Liver (tissue), 9 donors: ENCODE measurements around the gene GABRR3. TPM values are rescaled to one million over a fixed set of nuclear protein-coding genes. Genes with fewer than 3 reads are reported as not detected.

Experiments
- DNase-seq: peaks from one replicate; pipeline ENCODE4 v3.0.0-alpha.2; 2017; ENCODE audit warnings: low spot score
- H3K27ac ChIP-seq, 2 donors: one replicate each; pipeline ENCODE4 v1.7.0; 2013; ENCODE audit warnings: inconsistent platforms in 2 of 2, low read length in 2 of 2, control low read depth in 1 of 2, low read depth in 1 of 2, mild to moderate bottlenecking in 1 of 2
- H3K27me3 ChIP-seq, 4 donors: one replicate each; pipeline versions ENCODE4 v1.6.1 to v1.7.0; 2013; ENCODE audit warnings: low read length in 3 of 4, inconsistent platforms in 1 of 4, mild to moderate bottlenecking in 1 of 4, moderate library complexity in 1 of 4; ENCODE audit not compliant: control insufficient read depth in 4 of 4, insufficient read depth in 4 of 4
- H3K36me3 ChIP-seq, 4 donors: one replicate each; pipeline versions ENCODE4 v1.6.1 to v1.7.0; 2013; ENCODE audit warnings: low read length in 3 of 4, mild to moderate bottlenecking in 3 of 4, low read depth in 1 of 4, moderate library complexity in 1 of 4; ENCODE audit not compliant: control insufficient read depth in 4 of 4, insufficient read depth in 3 of 4
- H3K4me1 ChIP-seq, 4 donors: one replicate each; pipeline versions ENCODE4 v1.6.1 to v1.7.0; 2013; ENCODE audit warnings: low read length in 3 of 4, mild to moderate bottlenecking in 3 of 4, moderate library complexity in 1 of 4; ENCODE audit not compliant: control insufficient read depth in 4 of 4, insufficient read depth in 4 of 4
- H3K4me3 ChIP-seq, 3 donors: one replicate each; pipeline versions ENCODE4 v1.6.1 to v1.7.0; 2013; ENCODE audit warnings: low read length in 3 of 3, control low read depth in 1 of 3, low read depth in 1 of 3, mild to moderate bottlenecking in 1 of 3
- H3K9ac ChIP-seq, 2 donors: one replicate each; pipeline ENCODE4 v1.7.0; 2013; ENCODE audit warnings: low read length in 2 of 2, mild to moderate bottlenecking in 2 of 2, moderate library complexity in 2 of 2, control low read depth in 1 of 2, low read depth in 1 of 2
- H3K9me3 ChIP-seq, 4 donors: one replicate each; pipeline versions ENCODE4 v1.6.1 to v1.7.0; 2013; ENCODE audit warnings: low read length in 3 of 4; ENCODE audit not compliant: control insufficient read depth in 4 of 4
- EGR1 ChIP-seq, 2 donors: IDR thresholded peaks; 2 replicates each; pipeline ENCODE4 v1.6.1; 2016 to 2018; ENCODE audit warnings: antibody characterized with exemption in 2 of 2, low read depth in 2 of 2
- FOXA1 ChIP-seq: IDR thresholded peaks from 2 replicates; pipeline ENCODE4 v1.6.1; 2016; ENCODE audit warnings: antibody characterized with exemption
- FOXA2 ChIP-seq: IDR thresholded peaks from 2 replicates; pipeline ENCODE4 v1.6.1; 2016; ENCODE audit warnings: antibody characterized with exemption
- HNF4A ChIP-seq, 2 donors: conservative IDR thresholded peaks; 2 replicates each; pipeline ENCODE4 v1.6.1; 2016; ENCODE audit warnings: antibody characterized with exemption in 2 of 2, mild to moderate bottlenecking in 2 of 2
- HNF4G ChIP-seq: IDR thresholded peaks from 2 replicates; pipeline ENCODE4 v1.6.1; 2016; ENCODE audit warnings: antibody characterized with exemption
- JUND ChIP-seq, 2 donors: IDR thresholded peaks; 2 replicates each; pipeline ENCODE4 v1.6.1; 2016; ENCODE audit warnings: antibody characterized with exemption in 2 of 2
- MAX ChIP-seq: IDR thresholded peaks from 2 replicates; pipeline ENCODE4 v1.6.1; 2016; ENCODE audit warnings: antibody characterized with exemption
- NR2F2 ChIP-seq: IDR thresholded peaks from 2 replicates; pipeline ENCODE4 v1.6.1; 2016; ENCODE audit warnings: antibody characterized with exemption
- RAD21 ChIP-seq, 2 donors: IDR thresholded peaks; 2 replicates each; pipeline ENCODE4 v1.6.1; 2016; ENCODE audit warnings: antibody characterized with exemption in 2 of 2, mild to moderate bottlenecking in 2 of 2
- RXRA ChIP-seq, 2 donors: IDR thresholded peaks; 2 replicates each; pipeline ENCODE4 v1.6.1; 2017 to 2018; ENCODE audit warnings: antibody characterized with exemption in 2 of 2, mild to moderate bottlenecking in 1 of 2
- SP1 ChIP-seq: IDR thresholded peaks from 2 replicates; pipeline ENCODE4 v1.6.1; 2018; ENCODE audit warnings: antibody characterized with exemption, mild to moderate bottlenecking
- TAF1 ChIP-seq: conservative IDR thresholded peaks from 2 replicates; pipeline ENCODE4 v1.6.1; 2016; ENCODE audit warnings: antibody characterized with exemption, mild to moderate bottlenecking
- YY1 ChIP-seq: IDR thresholded peaks from 2 replicates; pipeline ENCODE4 v1.6.1; 2016; ENCODE audit warnings: antibody characterized with exemption, mild to moderate bottlenecking
- WGBS: extraction: QIAGEN DNeasy Blood & Tissue Kit; methylation state at CpG from one replicate; pipeline ENCODE4 v1.1.7; 2013; 5-methylcytosine and 5-hydroxymethylcytosine counted together
- polyA plus RNA-seq, 2 donors: library from polyadenylated mRNA; stranded (reverse) in 1 of 2; unstranded in 1 of 2; fragments of 200-250 nt in 1 of 2; fragments of >200 nt in 1 of 2; fragmentation: Nextera tagmentation in 1 of 2; extraction: Ambion mirVana in 1 of 2; gene quantifications; one replicate each; pipeline versions ENCODE4 v1.2.1 to v1.2.3, GENCODE V29; 2013 to 2015
- total RNA-seq, 2 donors: library from RNA; depleted of rRNA; stranded (reverse); fragments of >200 nt; gene quantifications; one replicate each; pipeline ENCODE4 v1.2.3, GENCODE V29; 2014
- TF ChIP-seq, protein P1 (sequence below): fragments of 150-350 bp; IDR thresholded peaks from 2 replicates; pipeline ENCODE4 v1.5.1; 2017; ENCODE audit warnings: improper control_type of control experiment, low read depth, low read length; ENCODE audit not compliant: missing input control
- TF ChIP-seq, protein P2 (sequence below): IDR thresholded peaks from 2 replicates; pipeline ENCODE4 v1.6.1; 2016; ENCODE audit warnings: antibody characterized with exemption, mild to moderate bottlenecking
- TF ChIP-seq, protein P3 (sequence below): IDR thresholded peaks from 2 replicates; pipeline ENCODE4 v1.6.1; 2016; ENCODE audit warnings: antibody characterized with exemption
- donor health status: healthy.
- donor health status: healthy.
- donor health status: healthy.
- donor health status: healthy.
- donor health status: healthy.

GABRR3 gene
- total and polyA plus RNA-seq, 4 donors: not detected

DNA sequence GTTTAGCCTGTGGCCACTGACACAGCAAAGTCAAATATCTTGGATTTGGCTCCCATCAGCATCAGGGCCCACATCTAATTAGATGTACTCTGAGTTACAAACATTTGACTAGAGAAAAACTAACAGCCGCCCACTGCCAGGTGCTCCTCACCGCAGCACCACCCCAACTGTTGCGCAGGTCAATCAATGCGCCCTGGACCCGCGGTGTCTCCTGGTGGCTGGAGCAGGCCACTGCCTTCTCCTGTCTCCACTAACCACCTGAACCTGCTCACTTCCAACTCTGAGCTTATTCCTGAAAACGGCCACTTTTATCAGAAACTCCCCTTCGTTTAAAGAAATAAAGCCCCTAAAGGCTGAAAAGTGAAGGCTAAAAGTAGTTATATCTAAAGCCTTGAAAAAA is 67.1 kb downstream of the GABRR3 start:
- Histone ChIP-seq H3K4me3 (no peak overlapping the region), H3K27ac (no peak overlapping the region), H3K27me3 (no peaks in the 10 kb centered on the region), H3K9me3 (no peaks in the 10 kb centered on the region), H3K4me1 (peaks cover 0 to 20% (median 4%) of the 10 kb centered on the region in 4 donors), H3K36me3 (peaks cover 3 to 12% (median 4%) of the 10 kb centered on the region in 4 donors), H3K9ac (no peak overlapping the region)
- TF ChIP-seq, protein P1, sequence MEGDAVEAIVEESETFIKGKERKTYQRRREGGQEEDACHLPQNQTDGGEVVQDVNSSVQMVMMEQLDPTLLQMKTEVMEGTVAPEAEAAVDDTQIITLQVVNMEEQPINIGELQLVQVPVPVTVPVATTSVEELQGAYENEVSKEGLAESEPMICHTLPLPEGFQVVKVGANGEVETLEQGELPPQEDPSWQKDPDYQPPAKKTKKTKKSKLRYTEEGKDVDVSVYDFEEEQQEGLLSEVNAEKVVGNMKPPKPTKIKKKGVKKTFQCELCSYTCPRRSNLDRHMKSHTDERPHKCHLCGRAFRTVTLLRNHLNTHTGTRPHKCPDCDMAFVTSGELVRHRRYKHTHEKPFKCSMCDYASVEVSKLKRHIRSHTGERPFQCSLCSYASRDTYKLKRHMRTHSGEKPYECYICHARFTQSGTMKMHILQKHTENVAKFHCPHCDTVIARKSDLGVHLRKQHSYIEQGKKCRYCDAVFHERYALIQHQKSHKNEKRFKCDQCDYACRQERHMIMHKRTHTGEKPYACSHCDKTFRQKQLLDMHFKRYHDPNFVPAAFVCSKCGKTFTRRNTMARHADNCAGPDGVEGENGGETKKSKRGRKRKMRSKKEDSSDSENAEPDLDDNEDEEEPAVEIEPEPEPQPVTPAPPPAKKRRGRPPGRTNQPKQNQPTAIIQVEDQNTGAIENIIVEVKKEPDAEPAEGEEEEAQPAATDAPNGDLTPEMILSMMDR: peak; percentile 40
- TF ChIP-seq HNF4A (conservative IDR thresholded peaks at IDR 0.05) (peak; percentile 25 to 47), MAX (no peak), YY1 (no peak), EGR1 (IDR thresholded peaks at IDR 0.05; ENCODE audit: low read depth in 2 of 2) (no peak), SP1 (no peak), RAD21 (IDR thresholded peaks at IDR 0.05) (peak; percentile 49 to 60)
- 56% methylated on average over 8 of the region's 8 CpGs for WGBS
- no peak for DNase-seq

- Histone ChIP-seq H3K27me3 (no peaks in the 10 kb centered on the region), H3K36me3 (peaks cover 4 to 25% (median 9%) of the 10 kb centered on the region in 4 donors), H3K4me3 (no peak overlapping the region), H3K9ac (no peak overlapping the region), H3K4me1 (peaks cover 0 to 9% (median 3%) of the 10 kb centered on the region in 4 donors), H3K27ac (no peak overlapping the region), H3K9me3 (no peaks in the 10 kb centered on the region)
- TF ChIP-seq SP1 (no peak), YY1 (peak; percentile 28), TAF1 (no peak)
- WGBS: 79% methylated on average over 8 of the region's 8 CpGs
- no peak for DNase-seq
These were observed 73.9 kb downstream of the GABRR3 start for GRCh38 chr3:97960993-97961766.

DNA sequence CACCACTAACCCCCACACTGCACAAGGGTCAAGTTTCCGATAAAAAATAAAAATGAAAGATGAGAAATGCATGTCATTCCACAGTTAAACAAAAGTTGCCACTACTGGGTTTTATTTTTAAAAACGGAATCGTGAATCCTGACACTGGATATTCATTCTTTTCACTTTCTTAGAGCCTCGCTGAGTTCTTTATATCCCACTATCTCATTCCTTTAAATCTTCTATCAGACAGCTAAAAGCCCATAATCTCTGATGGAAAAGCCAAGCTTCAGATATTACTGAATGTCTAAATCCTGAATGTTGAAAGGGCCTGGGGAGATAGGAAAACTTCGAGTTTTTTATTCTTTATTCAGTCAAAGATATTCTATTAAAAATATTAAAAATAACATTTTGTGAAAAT is 74.6 kb downstream of the GABRR3 start:
- TF ChIP-seq EGR1 (IDR thresholded peaks at IDR 0.05; ENCODE audit: low read depth in 2 of 2) (no peak), JUND (IDR thresholded peaks at IDR 0.05) (no peak), RXRA (IDR thresholded peaks at IDR 0.05) (no peak), SP1 (no peak), RAD21 (IDR thresholded peaks at IDR 0.05) (no peak), FOXA1 (no peak), MAX (no peak), HNF4G (no peak), YY1 (no peak), NR2F2 (no peak), TAF1 (no peak), FOXA2 (no peak)
- TF ChIP-seq, protein P1: no peak
- TF ChIP-seq, protein P2, sequence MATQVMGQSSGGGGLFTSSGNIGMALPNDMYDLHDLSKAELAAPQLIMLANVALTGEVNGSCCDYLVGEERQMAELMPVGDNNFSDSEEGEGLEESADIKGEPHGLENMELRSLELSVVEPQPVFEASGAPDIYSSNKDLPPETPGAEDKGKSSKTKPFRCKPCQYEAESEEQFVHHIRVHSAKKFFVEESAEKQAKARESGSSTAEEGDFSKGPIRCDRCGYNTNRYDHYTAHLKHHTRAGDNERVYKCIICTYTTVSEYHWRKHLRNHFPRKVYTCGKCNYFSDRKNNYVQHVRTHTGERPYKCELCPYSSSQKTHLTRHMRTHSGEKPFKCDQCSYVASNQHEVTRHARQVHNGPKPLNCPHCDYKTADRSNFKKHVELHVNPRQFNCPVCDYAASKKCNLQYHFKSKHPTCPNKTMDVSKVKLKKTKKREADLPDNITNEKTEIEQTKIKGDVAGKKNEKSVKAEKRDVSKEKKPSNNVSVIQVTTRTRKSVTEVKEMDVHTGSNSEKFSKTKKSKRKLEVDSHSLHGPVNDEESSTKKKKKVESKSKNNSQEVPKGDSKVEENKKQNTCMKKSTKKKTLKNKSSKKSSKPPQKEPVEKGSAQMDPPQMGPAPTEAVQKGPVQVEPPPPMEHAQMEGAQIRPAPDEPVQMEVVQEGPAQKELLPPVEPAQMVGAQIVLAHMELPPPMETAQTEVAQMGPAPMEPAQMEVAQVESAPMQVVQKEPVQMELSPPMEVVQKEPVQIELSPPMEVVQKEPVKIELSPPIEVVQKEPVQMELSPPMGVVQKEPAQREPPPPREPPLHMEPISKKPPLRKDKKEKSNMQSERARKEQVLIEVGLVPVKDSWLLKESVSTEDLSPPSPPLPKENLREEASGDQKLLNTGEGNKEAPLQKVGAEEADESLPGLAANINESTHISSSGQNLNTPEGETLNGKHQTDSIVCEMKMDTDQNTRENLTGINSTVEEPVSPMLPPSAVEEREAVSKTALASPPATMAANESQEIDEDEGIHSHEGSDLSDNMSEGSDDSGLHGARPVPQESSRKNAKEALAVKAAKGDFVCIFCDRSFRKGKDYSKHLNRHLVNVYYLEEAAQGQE: no peak
- TF ChIP-seq, protein P3, sequence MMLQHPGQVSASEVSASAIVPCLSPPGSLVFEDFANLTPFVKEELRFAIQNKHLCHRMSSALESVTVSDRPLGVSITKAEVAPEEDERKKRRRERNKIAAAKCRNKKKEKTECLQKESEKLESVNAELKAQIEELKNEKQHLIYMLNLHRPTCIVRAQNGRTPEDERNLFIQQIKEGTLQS: no peak
- peaks cover 4 to 23% (median 9%) of the 10 kb centered on the region in 4 donors for H3K36me3 ChIP-seq
- H3K9ac ChIP-seq: no peak overlapping the region
- H3K4me3 ChIP-seq: no peak overlapping the region
- H3K9me3 ChIP-seq: no peaks in the 10 kb centered on the region
- 93% methylated on average over 5 of the region's 5 CpGs for WGBS
- H3K4me1 ChIP-seq: peaks cover 0 to 9% (median 3%) of the 10 kb centered on the region in 4 donors
- no peak for DNase-seq
- H3K27me3 ChIP-seq: no peaks in the 10 kb centered on the region
- H3K27ac ChIP-seq: no peak overlapping the region
